Effector memory CD4-positive, alpha-beta T cell (primary cell): ENCODE data around the gene SLC25A30.

Experiments used
- DNase-seq, 3 donors: peaks; one replicate each; pipeline ENCODE4 v3.0.0-alpha.2; 2020
- H3K27ac ChIP-seq: 2 replicates; pipeline ENCODE4 v1.7.0; 2013; ENCODE audit warnings: mild to moderate bottlenecking, low read length, moderate library complexity; ENCODE audit not compliant: insufficient read depth, poor library complexity, severe bottlenecking
- H3K27me3 ChIP-seq: replicated peaks from 2 replicates; pipeline ENCODE4 v1.7.0; 2013; ENCODE audit warnings: mild to moderate bottlenecking, low read length; ENCODE audit not compliant: insufficient read depth, control insufficient read depth, poor library complexity, severe bottlenecking
- H3K36me3 ChIP-seq: 2 replicates; pipeline ENCODE4 v1.7.0; 2013; ENCODE audit warnings: mild to moderate bottlenecking, low read length, moderate library complexity; ENCODE audit not compliant: control insufficient read depth, insufficient read depth
- H3K4me1 ChIP-seq: 2 replicates; pipeline ENCODE4 v1.7.0; 2013; ENCODE audit warnings: low read length, mild to moderate bottlenecking; ENCODE audit not compliant: control insufficient read depth, insufficient read depth, poor library complexity, severe bottlenecking
- H3K4me3 ChIP-seq: 2 replicates; pipeline ENCODE4 v1.7.0; 2013; ENCODE audit warnings: low read length, low read depth, mild to moderate bottlenecking; ENCODE audit not compliant: insufficient read depth, poor library complexity, severe bottlenecking
- H3K9me3 ChIP-seq: 2 replicates; pipeline ENCODE4 v1.7.0; 2013; ENCODE audit warnings: mild to moderate bottlenecking, low read length, moderate library complexity; ENCODE audit not compliant: control insufficient read depth

Gene SLC25A30

DNA sequence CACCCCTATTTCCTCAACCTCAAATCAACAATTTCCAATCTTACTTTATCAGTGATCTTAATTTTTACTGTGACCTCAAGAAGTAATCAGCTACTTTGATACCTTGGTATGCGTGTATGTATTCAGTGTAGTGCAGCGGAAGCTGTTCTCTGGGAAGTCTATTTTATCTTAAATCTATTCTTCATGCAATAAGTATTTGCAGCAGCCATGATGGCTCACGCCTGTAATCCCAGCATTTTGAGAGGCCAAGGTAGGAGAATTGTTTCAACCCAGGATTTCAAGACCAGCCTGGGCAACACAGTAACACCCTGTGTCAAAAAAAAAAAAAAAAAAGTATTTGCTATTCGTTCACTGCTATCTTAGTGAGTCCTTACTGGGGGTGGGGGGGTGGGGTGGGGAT is 6.5 kb downstream of the SLC25A30 start:
- H3K9me3 ChIP-seq, result no peaks in the 10 kb centered on the region
- H3K36me3 ChIP-seq, result peaks cover 38% of the 10 kb centered on the region
- H3K27ac ChIP-seq, result no peak overlapping the region
- H3K27me3 ChIP-seq, result no peaks in the 10 kb centered on the region
- peaks cover 3% of the 10 kb centered on the region for H3K4me1 ChIP-seq
- no peak for DNase-seq
- no peak overlapping the region for H3K4me3 ChIP-seq

DNA sequence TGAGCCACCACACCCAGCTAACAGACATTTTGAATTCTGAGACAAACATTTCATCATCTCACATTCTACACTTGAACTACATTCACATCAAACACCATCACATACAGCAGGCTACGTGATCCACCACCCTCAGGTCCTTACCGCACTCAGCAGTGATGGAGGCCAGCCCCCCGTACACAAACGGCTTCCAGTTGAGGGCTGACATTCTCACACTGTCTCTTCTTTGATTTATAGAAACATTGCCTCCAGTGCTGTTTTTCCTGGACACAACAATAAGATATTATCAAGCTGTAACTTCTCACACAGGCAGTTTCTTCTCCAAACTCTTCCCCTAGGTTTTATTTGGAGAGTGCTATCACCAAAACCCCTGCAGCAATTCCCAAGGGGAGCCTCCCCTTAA is 7.0 kb downstream of the SLC25A30 start:
- Histone ChIP-seq H3K4me1 (no peaks in the 10 kb centered on the region), H3K36me3 (peaks cover 38% of the 10 kb centered on the region)

GRCh38 chr13:45410466-45410865 is 7.7 kb downstream of the SLC25A30 start:
- no peak overlapping the region for H3K27ac ChIP-seq
- no peaks in the 10 kb centered on the region for H3K4me1 ChIP-seq
- H3K4me3 ChIP-seq, result no peak overlapping the region
- DNase-seq, result no peak
- H3K27me3 ChIP-seq, result no peaks in the 10 kb centered on the region
- H3K36me3 ChIP-seq, result peaks cover 42% of the 10 kb centered on the region
- H3K9me3 ChIP-seq, result no peaks in the 10 kb centered on the region

More for the DNA sequence above, 7.0 kb downstream of the SLC25A30 start:
- Histone ChIP-seq H3K4me3 (no peak overlapping the region), H3K27me3 (no peaks in the 10 kb centered on the region), H3K9me3 (no peaks in the 10 kb centered on the region), H3K27ac (no peak overlapping the region)
- no peak for DNase-seq

DNA sequence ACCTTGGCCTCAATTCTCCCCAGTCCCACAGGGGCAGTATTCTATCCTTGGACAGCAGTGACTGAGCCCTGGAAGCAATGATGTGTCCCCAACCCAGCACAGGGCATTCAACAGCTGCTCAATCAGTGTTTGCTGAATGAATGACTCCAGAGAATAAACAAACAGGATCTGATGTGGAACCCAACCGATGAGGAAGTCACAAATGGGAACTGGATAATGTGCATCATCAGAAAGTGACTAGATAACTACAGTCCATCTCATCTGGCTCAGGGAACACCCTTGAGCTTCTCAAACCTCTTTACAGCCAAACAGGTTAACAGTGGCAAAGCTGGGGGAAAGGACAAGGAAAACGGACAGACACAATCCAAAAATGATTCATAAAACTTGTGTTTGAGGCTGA is 8.2 kb downstream of the SLC25A30 start:
- Histone ChIP-seq H3K27ac (no peak overlapping the region), H3K9me3 (no peaks in the 10 kb centered on the region), H3K4me1 (no peaks in the 10 kb centered on the region), H3K36me3 (peaks cover 46% of the 10 kb centered on the region), H3K27me3 (no peaks in the 10 kb centered on the region), H3K4me3 (no peak overlapping the region)
- no peak for DNase-seq

DNA sequence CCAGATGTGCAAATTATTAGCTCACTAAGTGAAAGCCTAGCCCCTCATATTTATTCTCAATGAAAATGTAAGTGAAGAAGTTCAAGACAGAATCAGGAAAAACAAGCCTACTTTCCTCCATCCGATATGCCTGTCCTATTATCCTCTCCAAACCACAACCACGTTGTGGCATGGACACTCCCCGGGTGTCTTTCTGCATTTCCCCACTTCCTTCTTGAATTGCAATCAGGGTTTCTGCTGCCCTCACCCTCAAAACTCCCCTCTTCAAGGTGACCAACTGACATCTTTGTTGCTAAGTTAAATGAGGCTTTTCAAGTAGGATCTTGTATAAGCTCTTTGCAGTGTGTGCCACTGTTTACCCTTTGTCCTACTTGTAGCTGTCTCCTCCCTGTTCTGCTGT is 11.8 kb downstream of the SLC25A30 start:
- Histone ChIP-seq H3K36me3 (peaks cover 69% of the 10 kb centered on the region), H3K4me1 (no peaks in the 10 kb centered on the region), H3K27ac (no peak overlapping the region), H3K27me3 (no peaks in the 10 kb centered on the region), H3K4me3 (no peak overlapping the region), H3K9me3 (no peaks in the 10 kb centered on the region)
- no peak for DNase-seq

- H3K4me1 ChIP-seq, result no peaks in the 10 kb centered on the region
- no peak overlapping the region for H3K27ac ChIP-seq
- H3K9me3 ChIP-seq, result no peaks in the 10 kb centered on the region
- peaks cover 55% of the 10 kb centered on the region for H3K36me3 ChIP-seq
- no peaks in the 10 kb centered on the region for H3K27me3 ChIP-seq
- no peak overlapping the region for H3K4me3 ChIP-seq
- DNase-seq, result no peak
These were observed 15.1 kb downstream of the SLC25A30 start for GRCh38 chr13:45403081-45403480.

DNA sequence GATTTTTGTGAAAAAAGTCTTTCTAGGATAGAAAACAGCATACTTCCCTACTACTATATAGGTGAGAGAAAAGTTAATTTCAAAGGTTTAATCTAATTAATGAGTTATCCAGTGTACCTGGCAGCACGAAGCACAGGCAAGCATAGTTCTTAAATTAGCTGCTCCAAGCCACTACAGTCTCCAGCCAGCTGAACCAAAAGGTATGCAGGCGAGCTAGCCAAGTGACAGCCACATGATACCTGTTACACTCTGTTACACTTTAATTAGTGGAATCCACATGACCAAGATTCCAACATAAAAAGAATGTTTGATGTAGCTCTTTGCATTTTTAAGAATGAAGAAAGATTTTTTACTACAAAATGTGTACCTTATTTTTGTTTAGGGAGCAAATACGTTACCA is 15.5 kb downstream of the SLC25A30 start:
- Histone ChIP-seq H3K27me3 (no peaks in the 10 kb centered on the region), H3K36me3 (peaks cover 55% of the 10 kb centered on the region), H3K4me3 (no peak overlapping the region), H3K27ac (no peak overlapping the region), H3K9me3 (no peaks in the 10 kb centered on the region), H3K4me1 (no peaks in the 10 kb centered on the region)
- no peak for DNase-seq

- no peak for DNase-seq
- no peak overlapping the region for H3K4me3 ChIP-seq
- peaks cover 50% of the 10 kb centered on the region for H3K36me3 ChIP-seq
- H3K27ac ChIP-seq, result no peak overlapping the region
- no peaks in the 10 kb centered on the region for H3K9me3 ChIP-seq
- peaks cover 10% of the 10 kb centered on the region for H3K4me1 ChIP-seq
- H3K27me3 ChIP-seq, result no peaks in the 10 kb centered on the region
These were observed 16.9 kb downstream of the SLC25A30 start for GRCh38 chr13:45401314-45401713.

DNA sequence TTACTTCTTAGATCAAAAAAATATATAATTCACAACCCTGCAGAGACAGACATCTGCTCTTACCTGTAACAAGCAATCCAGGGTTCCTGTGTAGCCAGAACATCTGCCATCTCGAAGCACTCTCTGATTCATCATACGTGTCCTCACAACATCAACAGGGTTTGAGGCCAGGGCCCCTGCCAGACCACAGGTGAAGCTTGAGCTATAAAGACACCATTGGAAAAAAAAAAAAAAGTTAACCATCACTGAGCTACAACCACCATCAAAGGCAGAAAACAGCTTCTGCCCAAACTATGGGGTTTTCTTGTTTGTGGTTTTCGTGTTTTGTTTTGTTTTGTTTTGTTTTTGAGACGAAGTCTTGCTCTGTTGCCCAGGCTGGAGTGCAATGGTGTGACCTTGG is 19.3 kb downstream of the SLC25A30 start:
- H3K27me3 ChIP-seq, result no peaks in the 10 kb centered on the region
- DNase-seq, result peak; percentile 9 to 57 (median 29)
- no peak overlapping the region for H3K4me3 ChIP-seq
- H3K4me1 ChIP-seq, result peaks cover 24% of the 10 kb centered on the region
- H3K27ac ChIP-seq, result no peak overlapping the region
- peaks cover 34% of the 10 kb centered on the region for H3K36me3 ChIP-seq
- no peaks in the 10 kb centered on the region for H3K9me3 ChIP-seq

GRCh38 chr13:45396533-45397095 is 21.6 kb downstream of the SLC25A30 start:
- peak overlapping the region; percentile 56 for H3K27ac ChIP-seq
- peaks cover 22% of the 10 kb centered on the region for H3K36me3 ChIP-seq
- H3K4me1 ChIP-seq, result peaks cover 24% of the 10 kb centered on the region
- H3K4me3 ChIP-seq, result no peak overlapping the region
- no peaks in the 10 kb centered on the region for H3K9me3 ChIP-seq
- no peaks in the 10 kb centered on the region for H3K27me3 ChIP-seq
- no peak for DNase-seq
